ENCODE results near the gene BTBD6. TPM values are rescaled to one million over a fixed set of nuclear protein-coding genes. Genes with fewer than 3 reads are reported as not detected.

BTBD6 gene
- total RNA-seq, 2 donors from 2014 or later = 26.9 to 34.9 TPM

- Histone ChIP-seq H3K9me3 (no peaks in the 10 kb centered on the region), H3K4me3 (no peak overlapping the region), H3K4me1 (peaks cover 0 to 41% of the 10 kb centered on the region in 2 donors), H3K36me3 (peaks cover 12% of the 10 kb centered on the region), H3K27me3 (no peaks in the 10 kb centered on the region), H3K27ac (no peak overlapping the region)
- no peak for DNase-seq (ENCODE audit: low spot score)
- no peak for TF ChIP-seq CTCF (IDR thresholded peaks at IDR 0.05)
Measured at GRCh38 chr14:105208738-105209075, 39.6 kb upstream of the BTBD6 start.

GRCh38 chr14:105209091-105209490 is 39.2 kb upstream of the BTBD6 start:
- Histone ChIP-seq H3K9me3 (no peaks in the 10 kb centered on the region), H3K27me3 (no peaks in the 10 kb centered on the region), H3K4me3 (no peak overlapping the region), H3K27ac (no peak overlapping the region), H3K36me3 (peaks cover 12% of the 10 kb centered on the region), H3K4me1 (peaks cover 0 to 37% of the 10 kb centered on the region in 2 donors)
- TF ChIP-seq CTCF (IDR thresholded peaks at IDR 0.05) = no peak
- DNase-seq (ENCODE audit: low spot score) = no peak

GRCh38 chr14:105209646-105210045 is 38.7 kb upstream of the BTBD6 start:
- TF ChIP-seq CTCF (IDR thresholded peaks at IDR 0.05) = no peak
- no peak overlapping the region for H3K27ac ChIP-seq
- no peak overlapping the region for H3K4me3 ChIP-seq
- no peaks in the 10 kb centered on the region for H3K9me3 ChIP-seq
- H3K4me1 ChIP-seq = peaks cover 0 to 32% of the 10 kb centered on the region in 2 donors
- peaks cover 12% of the 10 kb centered on the region for H3K36me3 ChIP-seq
- DNase-seq (ENCODE audit: low spot score) = no peak
- H3K27me3 ChIP-seq = no peaks in the 10 kb centered on the region

GRCh38 chr14:105210266-105211025 is 37.9 kb upstream of the BTBD6 start:
- Histone ChIP-seq H3K9me3 (no peaks in the 10 kb centered on the region), H3K4me3 (no peak overlapping the region), H3K36me3 (peaks cover 12% of the 10 kb centered on the region), H3K27me3 (no peaks in the 10 kb centered on the region), H3K4me1 (peaks cover 0 to 24% of the 10 kb centered on the region in 2 donors), H3K27ac (no peak overlapping the region)
- no peak for TF ChIP-seq CTCF (IDR thresholded peaks at IDR 0.05)
- DNase-seq (ENCODE audit: low spot score) = no peak

GRCh38 chr14:105211086-105211757 is 37.1 kb upstream of the BTBD6 start:
- Histone ChIP-seq H3K4me1 (peaks cover 0 to 16% of the 10 kb centered on the region in 2 donors), H3K9me3 (no peaks in the 10 kb centered on the region), H3K4me3 (no peak overlapping the region), H3K27me3 (no peaks in the 10 kb centered on the region), H3K27ac (no peak overlapping the region), H3K36me3 (peaks cover 12% of the 10 kb centered on the region)
- DNase-seq (ENCODE audit: low spot score) = no peak
- no peak for TF ChIP-seq CTCF (IDR thresholded peaks at IDR 0.05)

Measured in right atrium auricular region (tissue), 2 donors.